Upper lobe of left lung (tissue), 4 donors: ENCODE data around the gene PTPN12.
A peak's percentile ranks its signal among the peaks of the same experiment; 100 is the strongest.

Source experiments
- CTCF ChIP-seq, 6 experiments: fragments of 450-650 bp in 4 of 6; fragments of 200-600 bp in 2 of 6; sonication (generic) in 2 of 6; IDR thresholded peaks; one replicate each; pipeline ENCODE4 v1.5.1; 2016 to 2019; ENCODE audit warnings: antibody characterized with exemption in 6 of 6
- EP300 ChIP-seq, 4 donors: sonication (generic); formaldehyde crosslinking; IDR thresholded peaks; one replicate each; pipeline ENCODE4 v1.5.1; 2017; ENCODE audit warnings: antibody characterized with exemption in 4 of 4, control low read depth in 2 of 4
- POLR2A ChIP-seq, 4 donors: fragments of 450-650 bp; IDR thresholded peaks; one replicate each; pipeline ENCODE4 v1.5.1; 2016 to 2017; ENCODE audit warnings: antibody characterized with exemption in 4 of 4, mild to moderate bottlenecking in 2 of 4

GRCh38 chr7:77627309-77627676 lies 90.2 kb downstream of the PTPN12 start:
- no peak for TF ChIP-seq CTCF (IDR thresholded peaks at IDR 0.05)
- peak in 1 of 4 donors; percentile 67 for TF ChIP-seq EP300 (IDR thresholded peaks at IDR 0.05)
- no peak for TF ChIP-seq POLR2A (IDR thresholded peaks at IDR 0.05)
